SU-DHL-6 (cell line): ENCODE results near the gene IGSF21.

ENCODE experiments used
- H2AFZ ChIP-seq: fragments of 200-600 bp; sonication (generic); 2 replicates; pipeline ENCODE4 v1.6.1; 2014; ENCODE audit warnings: low read depth, mild to moderate bottlenecking, moderate library complexity, mixed read lengths, antibody characterized with exemption, low read length; ENCODE audit not compliant: severe bottlenecking
- H3F3A ChIP-seq: fragments of 200-600 bp; shearing (Covaris generic); 2 replicates; pipeline ENCODE4 v1.6.0; 2016; ENCODE audit warnings: antibody characterized with exemption, mild to moderate bottlenecking; ENCODE audit not compliant: insufficient read depth
- H3K27ac ChIP-seq: fragments of 200-600 bp; sonication (generic); 2 replicates; pipeline ENCODE4 v1.5.1; 2016; ENCODE audit warnings: low read depth, mild to moderate bottlenecking, low read length, moderate library complexity, mixed read lengths
- H3K27me3 ChIP-seq: fragments of 200-600 bp; sonication (generic), shearing (Covaris generic); 2 replicates; pipeline ENCODE4 v1.6.0; 2014; ENCODE audit warnings: mild to moderate bottlenecking, low read length
- H3K36me3 ChIP-seq: fragments of 200-600 bp; sonication (generic); 2 replicates; pipeline ENCODE4 v1.6.1; 2014; ENCODE audit warnings: mild to moderate bottlenecking, low read length, mixed read lengths
- H3K4me2 ChIP-seq: fragments of 300-600, 200-600 bp; shearing (Covaris generic), sonication (generic); 2 replicates; pipeline ENCODE4 v1.6.0; 2014; ENCODE audit warnings: low read length, low read depth, mild to moderate bottlenecking; ENCODE audit not compliant: poor library complexity, severe bottlenecking
- H3K4me3 ChIP-seq: fragments of 200-600 bp; sonication (generic); 2 replicates; pipeline ENCODE4 v1.5.1; 2014; ENCODE audit warnings: antibody characterized with exemption, low read length, mild to moderate bottlenecking, mixed read lengths; ENCODE audit not compliant: insufficient read depth, poor library complexity, severe bottlenecking
- H3K79me2 ChIP-seq: fragments of 200-600 bp; sonication (generic); 2 replicates; pipeline ENCODE4 v1.6.1; 2014; ENCODE audit warnings: mild to moderate bottlenecking, low read length, moderate library complexity; ENCODE audit not compliant: insufficient read depth
- H3K9ac ChIP-seq: fragments of 200-600 bp; sonication (generic); 2 replicates; pipeline ENCODE4 v1.7.0; 2014; ENCODE audit warnings: mild to moderate bottlenecking, low read length
- H3K9me2 ChIP-seq: fragments of 200-600 bp; sonication (generic); replicated peaks from 2 replicates; pipeline ENCODE4 v1.6.1; 2014; ENCODE audit warnings: low read length; ENCODE audit not compliant: insufficient read depth
- H3K9me3 ChIP-seq: fragments of 200-600 bp; sonication (generic); 2 replicates; pipeline ENCODE4 v1.6.1; 2014; ENCODE audit warnings: low read length, mixed read lengths; ENCODE audit not compliant: insufficient read depth
- H4K20me1 ChIP-seq: fragments of 200-600 bp; sonication (generic); 2 replicates; pipeline ENCODE4 v1.6.1; 2014; ENCODE audit warnings: low read depth, mild to moderate bottlenecking, antibody characterized with exemption, low read length, moderate library complexity, mixed read lengths
- CTCF ChIP-seq: fragments of 200-600 bp; sonication (generic); IDR thresholded peaks from one replicate; pipeline ENCODE4 v1.5.1; 2017; ENCODE audit warnings: antibody characterized with exemption, mild to moderate bottlenecking, low read length, moderate library complexity; ENCODE audit not compliant: insufficient read depth, poor library complexity, severe bottlenecking
- EZH2phosphoT487 ChIP-seq: fragments of 200-600 bp; sonication (generic), shearing (Covaris generic); conservative IDR thresholded peaks from 2 replicates; pipeline ENCODE4 v1.6.1; 2018; ENCODE audit warnings: mild to moderate bottlenecking, antibody characterized with exemption, low read length, moderate library complexity, mixed read lengths

The IGSF21 gene

GRCh38 chr1:18139198-18139981 is 31.8 kb downstream of the IGSF21 start:
- Histone ChIP-seq H3K9ac (no peak overlapping the region), H3K27ac (no peak overlapping the region)
- TF ChIP-seq EZH2phosphoT487 (no peak), CTCF (no peak)

GRCh38 chr1:18140411-18140810 is 32.8 kb downstream of the IGSF21 start:
- Histone ChIP-seq H2AFZ (no peak overlapping the region), H3K9me2 (no peaks in the 10 kb centered on the region), H3K27me3 (no peaks in the 10 kb centered on the region), H3K79me2 (no peaks in the 10 kb centered on the region), H4K20me1 (no peaks in the 10 kb centered on the region), H3K9ac (no peak overlapping the region), H3K36me3 (no peaks in the 10 kb centered on the region), H3K4me3 (no peak overlapping the region), H3F3A (no peaks in the 10 kb centered on the region), H3K9me3 (no peaks in the 10 kb centered on the region), H3K27ac (no peak overlapping the region), H3K4me2 (no peak overlapping the region)
- TF ChIP-seq CTCF (no peak), EZH2phosphoT487 (no peak)

More at GRCh38 chr1:18139198-18139981, 31.8 kb downstream of the IGSF21 start:
- H3K79me2 ChIP-seq = no peaks in the 10 kb centered on the region
- no peaks in the 10 kb centered on the region for H3F3A ChIP-seq
- no peak overlapping the region for H2AFZ ChIP-seq
- H3K9me3 ChIP-seq = no peaks in the 10 kb centered on the region
- H3K27me3 ChIP-seq = no peaks in the 10 kb centered on the region
- no peaks in the 10 kb centered on the region for H4K20me1 ChIP-seq
- H3K36me3 ChIP-seq = no peaks in the 10 kb centered on the region
- no peak overlapping the region for H3K4me3 ChIP-seq
- H3K4me2 ChIP-seq = no peak overlapping the region
- H3K9me2 ChIP-seq = no peaks in the 10 kb centered on the region

- TF ChIP-seq EZH2phosphoT487 = no peak
- no peak for TF ChIP-seq CTCF
- Histone ChIP-seq H4K20me1 (no peaks in the 10 kb centered on the region), H3K9me3 (no peaks in the 10 kb centered on the region), H3K27me3 (no peaks in the 10 kb centered on the region), H3K9ac (no peak overlapping the region), H3K4me2 (no peak overlapping the region), H3K4me3 (no peak overlapping the region), H3K9me2 (no peaks in the 10 kb centered on the region), H3K27ac (no peak overlapping the region), H3K79me2 (no peaks in the 10 kb centered on the region), H2AFZ (no peak overlapping the region), H3F3A (no peaks in the 10 kb centered on the region), H3K36me3 (no peaks in the 10 kb centered on the region)
Measured at GRCh38 chr1:18141661-18142060, 34.1 kb downstream of the IGSF21 start.
